ENCODE results near the gene TERT.
"Not testable (repeated sequence)": the region's sequence is repeated elsewhere in the genome, so short reads cannot be mapped to it uniquely, and the experiment has no call there.

The TERT gene

DNA sequence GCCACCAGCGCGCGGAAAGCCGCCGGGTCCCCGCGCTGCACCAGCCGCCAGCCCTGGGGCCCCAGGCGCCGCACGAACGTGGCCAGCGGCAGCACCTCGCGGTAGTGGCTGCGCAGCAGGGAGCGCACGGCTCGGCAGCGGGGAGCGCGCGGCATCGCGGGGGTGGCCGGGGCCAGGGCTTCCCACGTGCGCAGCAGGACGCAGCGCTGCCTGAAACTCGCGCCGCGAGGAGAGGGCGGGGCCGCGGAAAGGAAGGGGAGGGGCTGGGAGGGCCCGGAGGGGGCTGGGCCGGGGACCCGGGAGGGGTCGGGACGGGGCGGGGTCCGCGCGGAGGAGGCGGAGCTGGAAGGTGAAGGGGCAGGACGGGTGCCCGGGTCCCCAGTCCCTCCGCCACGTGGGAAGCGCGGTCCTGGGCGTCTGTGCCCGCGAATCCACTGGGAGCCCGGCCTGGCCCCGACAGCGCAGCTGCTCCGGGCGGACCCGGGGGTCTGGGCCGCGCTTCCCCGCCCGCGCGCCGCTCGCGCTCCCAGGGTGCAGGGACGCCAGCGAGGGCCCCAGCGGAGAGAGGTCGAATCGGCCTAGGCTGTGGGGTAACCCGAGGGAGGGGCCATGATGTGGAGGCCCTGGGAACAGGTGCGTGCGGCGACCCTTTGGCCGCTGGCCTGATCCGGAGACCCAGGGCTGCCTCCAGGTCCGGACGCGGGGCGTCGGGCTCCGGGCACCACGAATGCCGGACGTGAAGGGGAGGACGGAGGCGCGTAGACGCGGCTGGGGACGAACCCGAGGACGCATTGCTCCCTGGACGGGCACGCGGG lies at the start of gene TERT:
TSS of gene TERT (minus strand) at position 234 of the 815 bp plus-strand sequence. CDS start at position 155, 79 bp downstream.
- peak in 1 of 2 donors; percentile 55 for DNase-seq (ENCODE audit: extremely low read depth in 1 of 2, low read depth in 1 of 2)

DNA sequence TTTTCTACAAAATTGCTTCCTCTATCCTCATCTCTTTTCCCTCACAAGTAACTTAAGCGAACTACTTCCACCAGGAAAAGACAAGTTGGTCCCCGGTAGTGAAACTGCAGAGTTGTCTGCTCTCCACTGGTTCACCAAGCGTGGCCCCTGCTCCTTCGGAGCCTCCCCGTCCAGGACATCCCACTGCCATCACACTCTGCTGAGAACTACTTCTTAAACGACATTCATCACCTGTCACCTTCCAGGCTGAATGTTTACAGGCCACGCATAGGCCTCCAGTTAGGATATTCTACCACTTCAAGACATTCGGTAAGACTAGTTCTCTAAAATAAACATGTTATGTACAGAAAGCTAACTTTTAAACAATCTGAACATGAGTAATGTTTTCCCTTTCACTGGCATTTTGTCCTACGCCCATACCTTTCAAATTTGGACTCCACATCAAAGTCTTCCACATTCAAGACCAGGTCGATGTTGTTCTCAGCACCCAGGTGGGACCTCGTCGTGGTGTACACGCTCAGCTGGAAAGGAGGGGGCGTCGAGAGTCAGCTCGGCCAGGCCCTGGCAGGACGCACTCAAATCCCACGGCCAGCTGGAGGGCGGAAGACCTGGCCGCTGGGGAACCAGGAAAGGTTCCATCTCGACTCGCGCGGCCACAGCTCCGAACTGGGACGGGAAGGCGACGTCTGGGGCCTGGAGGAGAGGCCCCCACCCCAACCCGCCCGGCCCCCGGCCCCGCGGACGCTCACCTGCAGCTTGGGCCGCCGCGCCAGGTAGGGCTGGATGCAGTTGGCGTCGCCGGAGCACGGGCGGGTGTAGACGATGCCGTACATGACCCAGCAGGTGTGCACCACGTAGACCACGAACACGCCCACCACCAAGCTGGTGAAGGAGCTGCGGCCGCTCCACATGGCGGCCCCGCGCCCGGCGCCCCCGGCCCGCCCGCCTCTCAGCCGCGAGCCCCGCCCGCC lies 49.3 kb upstream of the TERT start:
- DNase-seq (ENCODE audit: extremely low read depth in 1 of 2, low read depth in 1 of 2): peak in 1 of 2 donors; percentile 8

- no peak for DNase-seq (ENCODE audit: extremely low read depth in 1 of 2, low read depth in 1 of 2)
Observed at GRCh38 chr5:1343315-1343751, 48.5 kb upstream of the TERT start.

- DNase-seq (ENCODE audit: extremely low read depth in 1 of 2, low read depth in 1 of 2): not testable (repeated sequence)
Observed at GRCh38 chr5:1342711-1343110, 47.8 kb upstream of the TERT start.

GRCh38 chr5:1342268-1342667 lies 47.4 kb upstream of the TERT start:
- DNase-seq (ENCODE audit: extremely low read depth in 1 of 2, low read depth in 1 of 2): no peak

GRCh38 chr5:1341863-1342262 lies 47.0 kb upstream of the TERT start:
- DNase-seq (ENCODE audit: extremely low read depth in 1 of 2, low read depth in 1 of 2): no peak

DNA sequence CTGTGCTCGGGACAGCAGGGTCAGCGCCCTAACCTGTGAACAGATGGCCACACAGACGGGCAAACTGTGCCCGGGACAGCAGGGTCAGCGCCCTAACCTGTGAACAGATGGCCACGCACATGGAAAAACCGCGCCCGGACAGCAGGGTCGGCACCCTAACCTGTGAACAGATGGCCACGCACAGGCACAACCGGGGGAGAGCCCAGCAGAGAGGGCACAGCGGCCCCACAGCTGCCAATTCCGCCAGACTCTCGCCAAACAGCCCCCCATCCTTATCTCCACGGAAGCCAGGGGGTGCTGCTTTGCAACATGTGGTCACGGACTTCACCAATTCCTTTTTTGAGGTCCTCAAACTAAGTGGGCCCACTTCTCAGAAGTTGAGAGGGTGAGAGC lies 44.9 kb upstream of the TERT start:
- not testable (repeated sequence) for DNase-seq (ENCODE audit: extremely low read depth in 1 of 2, low read depth in 1 of 2)

DNA sequence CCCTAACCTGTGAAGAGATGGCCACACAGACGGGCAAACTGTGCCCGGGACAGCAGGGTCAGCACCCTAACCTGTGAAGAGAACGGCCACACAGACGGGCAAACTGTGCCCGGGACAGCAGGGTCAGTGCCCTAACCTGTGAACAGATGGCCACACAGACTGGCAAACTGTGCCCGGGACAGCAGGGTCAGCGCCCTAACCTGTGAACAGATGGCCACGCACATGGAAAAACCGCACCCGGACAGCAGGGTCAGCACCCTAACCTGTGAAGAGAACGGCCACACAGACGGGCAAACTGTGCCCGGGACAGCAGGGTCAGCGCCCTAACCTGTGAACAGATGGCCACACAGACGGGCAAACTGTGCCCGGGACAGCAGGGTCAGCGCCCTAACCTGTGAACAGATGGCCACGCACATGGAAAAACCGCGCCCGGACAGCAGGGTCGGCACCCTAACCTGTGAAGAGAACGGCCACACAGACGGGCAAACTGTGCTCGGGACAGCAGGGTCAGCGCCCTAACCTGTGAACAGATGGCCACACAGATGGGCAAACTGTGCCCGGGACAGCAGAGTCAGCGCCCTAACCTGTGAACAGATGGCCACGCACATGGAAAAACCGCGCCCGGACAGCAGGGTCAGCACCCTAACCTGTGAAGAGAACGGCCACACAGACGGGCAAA lies 44.4 kb upstream of the TERT start:
- not testable (repeated sequence) for DNase-seq (ENCODE audit: extremely low read depth in 1 of 2, low read depth in 1 of 2)

- DNase-seq (ENCODE audit: extremely low read depth in 1 of 2, low read depth in 1 of 2): no peak
Observed at GRCh38 chr5:1338506-1339070, 43.7 kb upstream of the TERT start.

DNA sequence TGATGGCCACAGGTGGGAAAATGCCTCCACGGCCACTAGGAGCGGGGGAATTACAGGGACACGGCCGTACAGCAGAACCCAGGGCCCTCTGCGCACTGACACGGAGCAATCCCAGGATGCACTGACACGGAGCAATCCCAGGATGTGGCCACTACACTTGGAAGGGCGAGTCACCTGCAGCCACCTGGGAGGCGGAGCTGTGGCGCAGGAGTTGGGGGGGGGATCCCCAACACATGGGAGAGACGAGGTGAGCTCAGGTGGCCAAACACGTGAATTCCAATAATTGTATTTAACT lies 43.3 kb upstream of the TERT start:
- no peak for DNase-seq (ENCODE audit: extremely low read depth in 1 of 2, low read depth in 1 of 2)

GRCh38 chr5:1337489-1338195 lies 42.8 kb upstream of the TERT start:
- DNase-seq (ENCODE audit: extremely low read depth in 1 of 2, low read depth in 1 of 2): no peak

DNA sequence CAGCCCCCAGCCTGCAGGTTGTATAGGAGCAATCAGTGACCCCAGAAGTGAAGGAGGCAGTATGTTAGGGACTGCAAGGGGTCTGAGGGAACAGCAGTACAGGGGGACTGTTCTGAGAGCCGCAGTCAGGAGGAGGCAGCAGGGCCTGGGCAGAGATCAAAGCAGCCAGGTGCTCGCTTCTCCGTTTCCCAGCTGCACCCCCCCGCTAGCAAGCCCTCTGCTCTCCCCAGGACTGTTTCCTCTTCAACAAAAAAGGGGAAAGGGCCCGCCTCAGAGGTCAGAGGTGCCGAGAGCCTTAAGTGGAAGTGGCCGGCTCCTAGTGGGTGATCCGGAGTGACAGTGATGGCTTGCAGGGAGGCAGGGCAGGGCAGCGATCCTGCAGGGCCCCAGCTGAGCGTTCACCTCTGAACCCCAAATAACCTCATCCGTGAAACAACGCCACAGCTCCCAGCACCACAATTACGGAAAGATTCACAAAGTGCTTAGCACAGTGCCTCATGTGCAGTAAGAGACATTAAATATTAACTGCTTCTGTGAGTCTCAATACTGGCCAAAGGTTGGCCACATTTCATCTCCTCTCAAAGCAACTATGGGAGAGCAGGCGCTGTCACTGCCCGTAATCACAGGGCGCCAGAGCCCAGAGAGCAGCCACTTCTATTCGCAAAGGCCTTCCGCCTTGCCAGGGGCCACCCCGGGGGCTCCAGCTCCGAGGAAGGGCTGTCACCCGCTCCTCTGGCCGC lies 42.1 kb upstream of the TERT start:
- no peak for DNase-seq (ENCODE audit: extremely low read depth in 1 of 2, low read depth in 1 of 2)

DNA sequence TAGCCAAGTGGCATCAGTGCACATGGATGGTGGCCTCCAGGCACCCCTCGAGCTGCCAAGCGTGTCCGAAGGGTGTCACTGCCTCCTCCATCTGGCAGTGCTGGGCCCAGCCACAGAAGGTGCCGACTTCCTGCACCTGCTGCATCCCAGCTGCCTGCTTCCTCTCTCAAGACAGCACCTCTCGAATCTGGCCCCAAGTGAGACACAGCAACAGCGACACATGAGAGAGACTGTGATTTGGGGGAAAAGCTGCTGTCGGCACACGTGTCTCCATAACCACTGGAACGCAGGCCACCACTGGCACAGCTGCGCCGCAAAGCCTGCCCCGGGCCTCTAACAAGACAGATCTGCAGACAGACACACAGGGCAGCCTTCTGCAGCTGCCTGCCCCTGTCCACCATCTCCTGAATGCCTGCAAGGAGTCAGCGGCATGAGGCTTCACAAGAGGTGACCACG lies 41.3 kb upstream of the TERT start:
- DNase-seq (ENCODE audit: extremely low read depth in 1 of 2, low read depth in 1 of 2): no peak

GRCh38 chr5:1335540-1336095 lies 40.8 kb upstream of the TERT start:
- no peak for DNase-seq (ENCODE audit: extremely low read depth in 1 of 2, low read depth in 1 of 2)

DNA sequence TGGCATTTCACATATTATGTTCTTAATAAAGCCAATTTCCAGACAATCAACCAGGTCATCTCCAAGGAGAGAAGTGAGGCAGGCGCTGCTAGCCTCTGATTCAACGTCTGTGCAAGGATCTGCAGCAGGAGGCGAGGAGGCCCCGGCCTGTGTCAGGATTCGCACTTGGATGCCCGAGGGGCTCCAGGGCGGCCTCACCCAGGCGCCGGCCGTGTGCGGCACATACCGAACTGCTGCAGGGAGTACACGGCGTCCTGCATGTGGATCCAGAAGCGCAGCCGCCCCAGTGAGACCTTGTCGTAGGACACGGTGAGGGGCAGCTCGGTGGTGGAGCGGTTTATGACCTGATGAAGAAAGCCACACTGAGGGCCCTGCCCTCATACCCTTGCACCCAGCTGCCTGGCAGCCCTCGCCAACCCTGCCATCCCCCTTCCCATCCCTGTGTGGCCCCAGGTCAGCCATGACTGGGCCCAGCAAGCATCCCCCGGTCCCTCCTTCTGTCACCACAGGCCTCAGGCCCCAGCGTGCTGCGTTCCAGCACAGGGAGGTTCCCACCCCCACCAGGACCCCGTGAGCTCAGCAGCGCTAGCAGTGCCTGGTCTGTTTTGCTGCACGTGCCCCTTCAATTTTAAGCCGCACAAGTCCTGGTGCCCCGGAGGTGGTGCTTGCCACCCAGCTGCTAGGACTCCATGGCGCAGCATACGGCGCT lies 40.1 kb upstream of the TERT start:
- DNase-seq (ENCODE audit: extremely low read depth in 1 of 2, low read depth in 1 of 2): no peak

- DNase-seq (ENCODE audit: extremely low read depth in 1 of 2, low read depth in 1 of 2): no peak
Observed at GRCh38 chr5:1333986-1334385, 39.1 kb upstream of the TERT start.

DNA sequence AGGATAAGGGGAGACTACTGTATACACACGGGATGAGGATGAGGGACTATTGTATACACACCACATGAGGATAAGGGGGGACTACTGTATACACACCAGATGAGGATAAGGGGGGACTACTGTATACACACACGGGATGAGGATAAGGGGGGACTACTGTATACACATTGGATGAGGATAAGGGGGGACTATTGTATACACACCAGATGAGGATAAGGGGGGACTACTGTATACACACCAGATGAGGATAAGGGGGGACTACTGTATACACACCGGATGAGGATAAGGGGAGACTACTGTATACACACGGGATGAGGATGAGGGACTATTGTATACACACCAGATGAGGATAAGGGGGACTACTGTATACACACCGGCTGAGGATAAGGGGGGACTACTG lies 38.4 kb upstream of the TERT start:
- DNase-seq (ENCODE audit: extremely low read depth in 1 of 2, low read depth in 1 of 2): not testable (repeated sequence)

DNA sequence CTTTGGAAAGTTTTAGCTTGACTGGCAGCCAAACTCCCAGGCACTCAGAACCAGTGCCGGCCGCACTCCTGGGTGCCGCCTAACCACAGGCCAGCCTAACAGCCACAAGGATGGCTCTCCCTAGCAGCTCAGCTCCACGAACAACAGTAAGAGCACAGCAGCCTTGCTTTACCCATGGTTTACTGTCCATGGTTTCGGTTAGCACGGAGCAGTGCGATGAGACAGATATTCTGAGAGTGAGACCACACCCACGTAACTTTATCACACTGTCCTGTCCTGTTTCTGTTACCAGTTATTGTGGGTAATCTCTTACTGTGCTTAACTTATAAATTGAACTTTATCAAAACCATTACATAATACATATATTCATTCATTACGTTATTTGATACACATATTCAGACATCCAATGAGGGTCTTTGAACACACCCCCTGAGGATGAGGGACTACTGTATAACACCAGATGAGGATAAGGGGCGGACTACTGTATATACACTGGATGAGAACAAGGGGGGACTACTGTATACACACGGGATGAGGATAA lies 37.7 kb upstream of the TERT start:
- no peak for DNase-seq (ENCODE audit: extremely low read depth in 1 of 2, low read depth in 1 of 2)
